HG02642 (cell line): ENCODE data around the gene DCC.
A peak's percentile ranks its signal among the peaks of the same experiment; 100 is the strongest.
"Not testable (repeated sequence)": the region's sequence is repeated elsewhere in the genome, so short reads cannot be mapped to it uniquely, and the experiment has no call there.

Experiments used
- ATAC-seq: cut with Tn5 transposase; IDR thresholded peaks from one replicate; pipeline ENCODE4 v1.9.1; 2021; ENCODE audit warnings: mild to moderate bottlenecking; ENCODE audit not compliant: unreplicated experiment, poor library complexity

The DCC gene

DNA sequence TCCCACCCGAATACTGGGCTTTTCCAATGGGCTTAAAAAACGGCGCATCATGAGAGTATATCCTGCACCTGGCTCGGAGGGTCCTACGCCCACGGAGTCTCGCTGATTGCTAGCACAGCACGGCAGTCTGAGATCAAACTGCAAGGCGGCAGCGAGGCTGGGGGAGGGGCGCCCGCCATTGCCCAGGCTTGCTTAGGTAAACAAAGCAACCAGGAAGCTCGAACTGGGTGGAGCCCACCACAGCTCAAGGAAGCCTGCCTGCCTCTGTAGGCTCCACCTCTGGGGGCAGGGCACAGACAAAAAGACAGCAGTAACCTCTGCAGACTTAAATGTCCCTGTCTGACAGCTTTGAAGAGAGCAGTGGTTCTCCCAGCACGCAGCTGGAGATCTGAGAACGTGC lies 1171.7 kb downstream of the DCC start:
- ATAC-seq: not testable (repeated sequence)

DNA sequence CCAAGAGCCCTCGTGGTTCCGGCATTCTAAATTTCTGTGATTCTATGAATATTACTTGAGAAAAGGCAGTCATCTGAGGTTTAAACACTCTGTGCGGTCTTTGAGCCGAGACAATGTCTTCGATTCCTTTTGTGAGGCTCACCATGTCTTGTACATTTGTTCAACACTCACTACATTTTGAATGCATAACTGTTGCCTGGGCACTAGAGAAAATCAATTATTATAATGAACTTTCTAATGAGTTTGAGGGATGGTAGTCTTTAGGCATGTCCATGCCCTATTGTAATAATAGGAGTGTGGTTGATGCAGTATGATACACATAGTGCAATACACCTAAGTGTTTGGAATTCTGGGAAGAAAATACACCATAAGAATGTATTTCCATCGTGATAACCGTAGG lies 1181.1 kb downstream of the DCC start:
- ATAC-seq: no peak

DNA sequence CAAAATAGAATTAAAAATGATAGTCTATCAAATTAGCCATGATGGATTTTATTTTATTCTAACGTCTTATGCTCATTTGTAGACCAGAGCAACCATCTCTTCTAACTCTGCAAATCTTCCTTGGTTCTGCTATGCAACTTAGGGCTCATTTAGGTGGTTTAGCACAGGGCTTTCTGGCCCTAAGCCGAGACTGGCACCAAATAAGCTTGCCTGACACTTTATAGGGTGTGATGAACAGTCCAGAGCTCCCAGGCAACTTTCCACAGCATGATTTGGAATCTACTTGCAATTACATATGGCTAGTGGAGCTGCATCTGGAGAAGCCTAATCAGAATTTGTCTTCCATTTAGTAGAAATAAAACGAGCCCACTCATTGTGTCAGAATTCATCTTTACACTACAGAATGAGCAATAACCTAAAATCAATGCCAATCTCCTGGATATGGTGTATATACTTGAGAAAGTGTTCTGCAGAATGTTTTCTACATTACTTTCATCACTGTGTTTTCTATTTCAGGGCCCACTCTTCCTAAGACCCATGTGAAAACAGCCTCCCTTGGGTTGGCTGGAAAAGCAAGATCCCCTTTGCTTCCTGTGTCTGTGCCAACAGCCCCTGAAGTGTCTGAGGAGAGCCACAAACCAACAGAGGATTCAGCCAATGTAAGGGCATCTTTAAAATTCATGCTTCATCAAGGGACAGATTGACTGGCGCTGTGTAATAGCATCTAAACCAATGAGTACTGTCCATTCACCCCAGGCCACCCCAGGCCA lies 1186.3 kb downstream of the DCC start:
- ATAC-seq: no peak

DNA sequence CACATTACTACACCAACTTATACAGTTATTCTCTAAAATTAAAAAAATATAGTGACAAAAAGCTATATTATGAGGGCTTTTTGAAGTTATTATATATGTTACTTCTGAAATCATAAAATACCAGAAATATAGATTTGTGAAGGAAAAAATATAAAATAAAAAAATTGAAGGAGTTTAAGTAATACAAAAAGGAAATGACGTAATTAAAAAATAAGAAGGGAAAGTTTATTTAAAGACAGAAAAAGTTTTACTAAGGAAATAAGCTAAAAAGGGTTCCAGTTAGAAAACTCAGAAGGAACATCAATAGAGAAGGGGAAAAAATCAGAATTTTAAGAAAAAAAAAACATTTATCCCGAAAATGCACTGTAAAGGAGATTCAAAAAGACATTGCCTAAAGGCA lies 1187.4 kb downstream of the DCC start:
- no peak for ATAC-seq

DNA sequence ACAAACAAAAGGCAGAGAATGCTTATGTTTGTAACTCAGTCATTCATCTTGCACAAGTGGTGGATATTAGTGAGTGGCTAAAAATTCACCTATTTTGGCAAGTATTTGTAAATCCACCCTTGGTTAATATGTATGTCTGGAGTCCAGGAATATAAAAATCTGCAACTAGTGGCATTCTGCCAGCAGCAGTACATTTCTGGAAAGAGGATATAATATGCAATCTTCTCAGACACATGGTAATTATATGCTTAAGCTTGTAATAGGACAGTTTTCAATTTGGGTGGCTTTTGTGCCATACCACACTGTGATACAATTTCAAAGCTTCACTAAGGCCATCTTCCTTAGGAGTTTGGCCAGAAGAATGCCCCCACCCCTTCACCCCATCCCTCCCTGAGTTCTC lies 1191.2 kb downstream of the DCC start:
- no peak for ATAC-seq

DNA sequence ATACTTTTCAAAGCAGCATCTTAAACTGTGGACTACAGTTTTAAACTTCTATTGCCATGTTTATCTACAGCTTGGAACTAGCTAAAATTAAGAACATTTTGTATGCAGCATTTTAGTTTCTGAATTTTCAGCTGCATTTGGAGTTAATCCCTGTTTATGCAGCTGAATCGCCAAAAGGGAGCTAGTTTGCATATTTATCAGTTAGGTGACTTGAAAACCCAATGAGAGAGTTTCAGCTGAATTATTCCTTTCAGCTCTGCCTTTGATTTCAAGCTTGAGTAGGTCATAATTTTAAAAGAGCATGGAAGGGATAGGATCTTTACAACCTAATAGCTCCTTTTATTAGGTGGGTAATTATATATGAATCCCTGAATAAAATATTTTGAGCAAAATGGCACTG lies 1191.9 kb downstream of the DCC start:
- no peak for ATAC-seq

DNA sequence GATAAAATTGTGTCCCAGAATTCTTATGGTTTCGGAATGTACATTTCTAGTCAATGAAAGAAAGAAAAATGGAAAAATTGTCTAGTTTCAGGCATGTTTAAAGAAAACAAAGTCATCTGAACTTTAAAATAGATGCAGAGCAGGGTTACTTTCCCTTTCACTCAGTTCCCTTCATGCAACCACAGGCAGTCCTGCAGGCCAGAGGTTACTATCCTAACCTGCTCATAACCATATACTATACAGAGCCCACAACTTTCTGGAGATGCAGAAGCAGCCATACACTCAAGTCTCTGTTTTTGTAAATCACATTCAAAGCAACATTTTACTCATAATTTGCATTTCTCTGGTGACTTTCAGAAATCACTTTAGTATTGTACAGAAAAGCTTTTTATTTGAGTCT lies 1194.2 kb downstream of the DCC start:
- no peak for ATAC-seq

DNA sequence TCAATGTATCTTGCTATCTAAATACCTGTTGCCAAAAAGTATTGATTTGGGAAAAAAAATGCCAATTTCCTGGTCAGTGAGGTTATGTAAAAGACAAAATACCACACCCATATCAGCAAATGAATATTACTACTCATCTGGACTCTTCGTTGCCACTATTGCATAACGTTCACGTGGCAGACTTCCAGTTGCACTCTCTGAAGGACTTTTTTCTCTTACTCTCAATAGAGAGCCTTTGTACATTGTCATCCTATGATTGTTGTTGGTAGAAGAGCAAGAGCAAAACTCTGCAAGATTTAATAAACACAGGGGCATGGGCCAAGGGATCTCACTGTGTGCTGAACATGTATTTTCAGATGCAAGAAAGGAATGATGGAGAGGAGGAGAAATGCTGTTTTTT lies 1194.7 kb downstream of the DCC start:
- no peak for ATAC-seq

DNA sequence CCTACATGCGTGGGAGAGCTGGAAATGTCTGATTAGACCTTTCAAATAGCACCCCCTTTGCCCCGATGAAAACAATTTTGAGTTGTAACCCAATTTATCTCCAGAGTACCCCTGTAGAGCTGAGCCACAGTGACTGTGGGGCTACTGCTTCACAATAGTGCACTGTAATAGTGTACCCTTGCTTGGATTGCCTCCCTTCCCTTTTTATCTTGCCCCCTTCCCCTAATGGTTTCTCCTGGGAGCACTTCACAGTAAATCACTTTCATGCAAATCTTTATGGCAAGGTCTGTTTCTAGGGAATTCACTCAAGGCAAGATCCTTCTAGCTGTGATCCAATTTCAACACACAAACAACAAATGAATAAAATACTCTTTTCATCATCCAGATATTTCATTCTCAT lies 1196.9 kb downstream of the DCC start:
- ATAC-seq: no peak

DNA sequence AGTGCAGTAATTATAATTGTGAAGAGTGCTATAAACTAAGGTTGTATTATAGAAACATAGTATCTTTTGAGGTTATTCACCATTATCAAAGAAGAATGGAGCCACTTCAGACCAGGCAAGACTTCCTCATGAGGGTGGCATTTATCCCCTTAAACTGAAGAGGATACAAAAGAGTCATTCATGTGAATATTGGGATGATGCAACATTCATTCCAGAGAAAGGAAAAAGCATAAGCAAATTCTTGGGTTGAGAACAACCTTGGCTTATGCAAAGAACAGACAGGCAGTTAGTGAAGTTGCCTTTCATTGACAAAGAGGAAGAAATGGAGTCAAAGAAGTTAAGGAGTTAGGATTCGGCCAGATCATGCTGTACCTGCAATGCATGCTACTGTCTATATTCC lies 1201.9 kb downstream of the DCC start:
- ATAC-seq: no peak

DNA sequence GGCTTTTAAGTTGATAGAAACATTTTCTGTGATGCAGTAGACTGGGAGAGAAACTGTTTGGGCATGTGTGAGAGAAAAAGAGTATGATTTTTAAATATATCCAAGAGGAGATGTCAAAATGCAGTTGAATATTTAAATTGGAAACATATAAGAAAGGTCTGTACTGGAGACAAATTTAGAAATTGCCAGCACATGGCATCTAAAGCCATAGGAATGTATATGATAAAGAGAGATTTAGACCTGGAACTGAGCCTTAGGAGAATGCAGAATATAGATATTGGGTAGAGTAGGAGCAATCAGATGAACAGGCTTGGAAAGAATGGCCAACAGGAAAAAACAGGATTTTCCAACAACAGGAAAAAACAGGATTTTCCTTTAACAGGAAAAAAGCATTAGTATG lies 1203.7 kb downstream of the DCC start:
- ATAC-seq: no peak

DNA sequence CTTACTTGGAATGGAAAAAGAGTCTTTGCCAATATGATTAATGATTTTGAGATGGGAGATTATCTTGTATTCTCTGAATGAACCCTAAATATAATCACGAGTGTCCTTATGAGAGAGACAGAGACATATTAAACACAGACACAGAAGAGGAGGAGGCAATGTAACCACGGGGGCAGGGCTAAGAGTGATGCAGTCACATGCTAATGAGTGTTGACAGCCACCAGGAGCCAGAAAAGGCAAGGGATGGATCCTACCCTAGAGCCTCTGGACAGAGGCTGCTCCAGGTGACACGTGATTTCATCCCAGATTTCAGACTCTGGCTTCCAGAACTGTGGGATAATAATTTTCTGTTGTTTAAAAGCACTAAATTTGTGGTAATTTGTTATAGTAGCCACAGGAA lies 1204.9 kb downstream of the DCC start:
- ATAC-seq: no peak

DNA sequence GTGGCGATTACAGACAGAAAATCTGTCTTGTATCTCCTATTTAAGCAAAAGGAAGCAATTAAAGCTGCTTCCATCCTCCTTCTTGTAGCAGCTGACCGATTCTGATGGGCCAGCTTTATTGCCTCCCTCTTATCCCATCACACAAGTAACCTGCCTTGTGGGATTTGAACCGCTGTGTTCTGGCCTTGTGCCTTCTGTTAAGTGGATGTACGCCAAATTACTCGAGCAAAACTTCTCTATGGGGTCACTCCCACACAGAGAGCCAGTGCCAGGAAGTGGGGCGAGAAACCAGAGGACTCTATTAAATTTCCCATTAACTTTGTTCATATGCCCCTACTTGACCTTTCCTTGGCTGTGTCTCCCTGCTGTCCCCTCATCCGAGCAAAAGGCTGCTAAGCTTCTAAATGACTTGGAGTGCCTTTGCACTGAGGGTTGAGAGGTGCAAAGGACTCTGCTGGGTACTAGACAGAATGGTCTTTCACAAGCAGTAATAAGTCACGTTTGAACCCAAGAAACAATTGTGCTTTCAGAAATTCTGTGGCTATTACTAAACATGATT lies 1212.0 kb downstream of the DCC start:
- ATAC-seq: no peak

DNA sequence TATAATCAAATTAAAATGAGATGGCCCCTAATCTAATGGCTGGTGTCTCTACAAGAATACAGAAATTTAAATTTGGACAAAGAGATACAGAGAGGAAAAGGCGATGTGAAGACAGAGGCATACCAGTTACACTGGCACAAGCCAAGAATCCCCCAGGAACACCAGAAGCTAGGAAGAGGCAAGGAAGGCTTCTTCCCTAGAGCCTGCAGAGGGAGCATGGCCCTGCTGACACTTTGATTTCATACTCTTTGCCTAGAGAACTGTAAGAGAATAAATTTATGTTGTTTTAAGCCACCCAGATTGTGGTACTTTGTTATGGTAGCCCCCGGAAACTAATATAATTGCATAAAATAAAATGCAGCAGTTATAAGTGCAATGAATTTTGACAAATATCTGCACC lies 1213.0 kb downstream of the DCC start:
- no peak for ATAC-seq

DNA sequence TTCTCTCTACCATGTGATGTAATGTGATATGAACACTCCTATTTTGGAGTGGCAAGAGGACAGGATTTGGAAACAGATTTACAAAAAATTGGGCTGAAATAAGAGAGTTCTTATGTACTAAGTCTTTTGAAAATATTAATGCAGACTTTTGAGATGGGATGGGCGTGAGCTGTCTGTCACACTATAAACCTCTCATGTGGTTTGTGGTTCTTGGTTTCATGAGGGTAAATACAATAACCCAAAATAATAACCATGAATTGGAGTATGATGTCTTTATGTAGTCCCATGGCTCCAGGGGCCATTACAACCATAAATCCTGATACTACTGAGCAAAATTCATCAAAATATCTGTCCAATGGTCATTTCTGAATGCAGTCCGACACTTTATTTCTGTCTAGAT lies 1216.5 kb downstream of the DCC start:
- no peak for ATAC-seq

DNA sequence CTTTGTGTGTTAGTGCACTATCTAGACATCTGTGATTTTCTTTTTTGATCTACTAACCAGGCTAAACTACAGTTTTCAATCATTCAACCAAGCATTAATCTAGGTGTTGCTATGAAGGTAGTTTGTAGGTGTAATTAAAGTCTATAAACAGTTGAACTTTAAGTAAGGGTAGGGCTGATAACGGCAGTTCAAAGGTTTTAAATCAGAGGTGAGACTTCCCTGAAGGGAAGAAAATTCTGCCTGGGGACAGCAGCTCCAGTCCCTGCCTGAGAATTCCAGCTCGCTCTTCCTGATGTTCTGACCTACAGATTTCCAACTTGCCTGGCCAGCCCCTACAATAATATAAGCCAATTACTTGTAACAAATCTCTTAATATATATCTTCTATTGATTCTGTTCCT lies 1220.5 kb downstream of the DCC start:
- no peak for ATAC-seq

DNA sequence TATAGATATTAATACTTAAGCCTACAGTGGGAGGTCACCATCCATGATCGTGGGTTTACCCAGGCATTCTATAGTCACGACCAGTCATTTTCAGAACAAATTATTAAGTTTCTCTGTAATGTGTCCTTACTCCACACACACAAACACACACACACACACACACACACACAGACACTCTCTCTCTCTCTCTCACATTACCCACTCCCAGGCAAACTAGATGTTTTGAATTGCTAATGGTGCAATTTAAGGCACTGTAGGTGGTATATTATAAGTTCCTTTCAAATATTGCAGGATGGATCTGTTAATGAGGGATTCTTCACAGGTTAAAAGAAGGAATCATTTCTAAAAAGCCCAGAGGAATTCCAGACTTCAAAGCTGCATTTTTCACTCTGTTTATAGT lies 1226.6 kb downstream of the DCC start:
- no peak for ATAC-seq

DNA sequence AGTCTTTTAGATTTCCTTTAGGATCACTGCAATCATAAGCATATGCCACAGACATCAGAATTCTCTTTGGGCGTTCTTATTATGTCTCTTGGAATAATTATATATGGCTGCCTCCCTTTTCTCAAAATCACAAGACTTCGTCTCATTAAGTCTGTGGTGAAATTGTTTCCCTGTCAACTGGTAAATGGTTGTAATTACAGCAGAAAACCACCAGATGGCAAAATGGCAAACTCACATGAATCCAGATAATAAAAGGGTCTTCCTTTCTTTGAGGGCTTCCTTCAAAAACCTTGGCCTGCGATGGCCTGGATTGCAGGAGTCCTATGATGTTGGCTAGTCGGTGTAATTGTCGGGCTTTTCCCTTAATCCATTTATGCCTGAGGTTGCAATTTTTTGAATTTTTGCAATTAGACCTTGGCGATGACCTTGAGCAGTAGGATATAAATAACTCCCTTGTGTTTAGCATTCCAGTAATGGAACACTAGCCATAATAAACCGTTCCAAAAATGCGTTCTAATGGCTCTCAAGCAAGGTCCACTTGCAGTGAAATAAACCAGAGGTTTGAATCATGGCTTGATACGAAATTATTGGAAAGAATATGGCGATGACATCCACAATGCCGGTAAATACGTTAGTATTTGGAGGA lies 1228.1 kb downstream of the DCC start:
- ATAC-seq: peak; percentile 61
